Measurements from ENCODE around the gene OLFM1. TPM values are rescaled to one million over a fixed set of nuclear protein-coding genes. Genes with fewer than 3 reads are reported as not detected.
A peak's percentile ranks its signal among the peaks of the same experiment; 100 is the strongest.
"Not testable (repeated sequence)": the region's sequence is repeated elsewhere in the genome, so short reads cannot be mapped to it uniquely, and the experiment has no call there.

OLFM1 gene
- total and polyA plus RNA-seq, 5 donors from 2014 or later: not detected

DNA sequence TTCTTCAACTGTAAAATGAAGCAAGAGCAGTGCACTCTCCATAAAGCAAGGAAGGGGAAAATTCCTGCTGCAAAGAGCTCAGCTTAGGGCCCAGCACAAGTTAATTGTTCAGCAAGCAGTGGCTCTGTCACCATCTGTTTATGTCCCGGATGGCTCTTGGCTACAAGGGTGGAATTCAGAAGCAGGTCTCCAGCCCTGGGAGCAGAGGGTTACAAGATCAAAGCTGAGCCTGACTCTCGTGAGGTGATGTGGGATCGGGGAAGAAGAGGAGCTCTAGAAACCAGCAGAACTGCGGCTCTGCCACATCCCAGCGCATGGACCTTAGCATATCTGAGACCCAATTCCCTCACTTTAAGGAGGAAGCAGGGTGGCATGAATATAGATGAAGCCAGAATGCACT lies 25.2 kb upstream of the OLFM1 start:
- H3K36me3 Mint-ChIP-seq: no peaks in the 10 kb centered on the region
- Histone ChIP-seq H3K9me3 (ENCODE audit: control insufficient read depth in 2 of 2, low read length in 2 of 2) (peaks cover 0 to 8% of the 10 kb centered on the region in 2 experiments), H3K27me3 (ENCODE audit: control insufficient read depth, insufficient read depth, low read length) (no peaks in the 10 kb centered on the region), H3K27ac (ENCODE audit: insufficient read depth, low read length, poor library complexity, severe bottlenecking) (no peak overlapping the region), H3K4me3 (ENCODE audit: low read depth, low read length) (no peak overlapping the region), H3K4me1 (ENCODE audit: control insufficient read depth, insufficient read depth, low read length, poor library complexity, severe bottlenecking) (no peaks in the 10 kb centered on the region), H3K36me3 (ENCODE audit: control insufficient read depth, insufficient read depth, low read length) (no peaks in the 10 kb centered on the region)
- ATAC-seq (ENCODE audit: low read depth in 2 of 2) (no peak), DNase-seq (no peak)
- no peak overlapping the region for H3K27ac Mint-ChIP-seq
- peaks cover 0 to 19% (median 4%) of the 10 kb centered on the region in 7 donors for H3K9me3 Mint-ChIP-seq
- H3K4me3 Mint-ChIP-seq: no peak overlapping the region
- peaks cover under 1% of the 10 kb centered on the region for H3K27me3 Mint-ChIP-seq
- no peaks in the 10 kb centered on the region for H3K4me1 Mint-ChIP-seq

GRCh38 chr9:135063466-135063865 lies 24.0 kb upstream of the OLFM1 start:
- peaks cover 0 to 19% (median 4%) of the 10 kb centered on the region in 7 donors for H3K9me3 Mint-ChIP-seq
- H3K27ac ChIP-seq (ENCODE audit: insufficient read depth, low read length, poor library complexity, severe bottlenecking); H3K4me1 Mint-ChIP-seq; H3K27me3 ChIP-seq (ENCODE audit: control insufficient read depth, insufficient read depth, low read length); H3K4me3 Mint-ChIP-seq; ATAC-seq (ENCODE audit: low read depth in 2 of 2); H3K4me3 ChIP-seq (ENCODE audit: low read depth, low read length); H3K27ac Mint-ChIP-seq; DNase-seq; H3K36me3 Mint-ChIP-seq; H3K27me3 Mint-ChIP-seq; H3K36me3 ChIP-seq (ENCODE audit: control insufficient read depth, insufficient read depth, low read length); H3K9me3 ChIP-seq (ENCODE audit: control insufficient read depth in 2 of 2, low read length in 2 of 2); H3K4me1 ChIP-seq (ENCODE audit: control insufficient read depth, insufficient read depth, low read length, poor library complexity, severe bottlenecking): not testable (repeated sequence)

DNA sequence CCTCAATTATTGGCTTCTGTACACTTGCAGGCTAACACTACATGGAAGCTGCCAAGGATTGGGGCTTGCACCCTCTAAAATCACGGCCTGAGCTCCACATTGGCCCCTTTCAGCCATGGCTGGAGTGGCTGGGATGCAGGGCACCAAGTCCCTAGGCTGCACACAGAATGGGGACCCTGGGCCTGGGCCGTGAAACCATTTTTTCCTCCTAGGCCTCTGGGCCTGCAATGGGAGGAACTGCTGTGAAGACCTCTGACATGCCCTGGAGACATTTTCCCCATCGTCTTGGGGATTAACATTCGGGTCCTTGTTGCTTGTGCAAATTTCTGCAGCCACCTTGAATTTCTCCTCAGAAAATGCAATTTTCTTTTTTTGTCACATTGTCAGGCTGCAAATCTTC lies 23.6 kb upstream of the OLFM1 start:
- not testable (repeated sequence) for H3K27me3 Mint-ChIP-seq; H3K4me3 ChIP-seq (ENCODE audit: low read depth, low read length); H3K4me3 Mint-ChIP-seq; H3K36me3 Mint-ChIP-seq; H3K4me1 Mint-ChIP-seq; H3K27me3 ChIP-seq (ENCODE audit: control insufficient read depth, insufficient read depth, low read length); H3K4me1 ChIP-seq (ENCODE audit: control insufficient read depth, insufficient read depth, low read length, poor library complexity, severe bottlenecking); ATAC-seq (ENCODE audit: low read depth in 2 of 2); H3K9me3 ChIP-seq (ENCODE audit: control insufficient read depth in 2 of 2, low read length in 2 of 2); DNase-seq; H3K27ac ChIP-seq (ENCODE audit: insufficient read depth, low read length, poor library complexity, severe bottlenecking); H3K36me3 ChIP-seq (ENCODE audit: control insufficient read depth, insufficient read depth, low read length); H3K27ac Mint-ChIP-seq
- peaks cover 0 to 19% (median 4%) of the 10 kb centered on the region in 7 donors for H3K9me3 Mint-ChIP-seq

- Histone ChIP-seq H3K4me3 (ENCODE audit: low read depth, low read length) (no peak overlapping the region), H3K27ac (ENCODE audit: insufficient read depth, low read length, poor library complexity, severe bottlenecking) (no peak overlapping the region), H3K9me3 (ENCODE audit: control insufficient read depth in 2 of 2, low read length in 2 of 2) (peaks cover 0 to 8% of the 10 kb centered on the region in 2 experiments), H3K27me3 (ENCODE audit: control insufficient read depth, insufficient read depth, low read length) (no peaks in the 10 kb centered on the region), H3K4me1 (ENCODE audit: control insufficient read depth, insufficient read depth, low read length, poor library complexity, severe bottlenecking) (no peaks in the 10 kb centered on the region), H3K36me3 (ENCODE audit: control insufficient read depth, insufficient read depth, low read length) (no peaks in the 10 kb centered on the region)
- Mint-ChIP-seq H3K27me3 (no peaks in the 10 kb centered on the region), H3K36me3 (no peaks in the 10 kb centered on the region), H3K4me3 (no peak overlapping the region), H3K4me1 (no peaks in the 10 kb centered on the region), H3K27ac (no peak overlapping the region), H3K9me3 (peaks cover 0 to 19% (median 4%) of the 10 kb centered on the region in 7 donors)
- no peak for DNase-seq
- no peak for ATAC-seq (ENCODE audit: low read depth in 2 of 2)
These were observed 22.3 kb upstream of the OLFM1 start for GRCh38 chr9:135065151-135065550.

GRCh38 chr9:135065804-135066203 lies 21.7 kb upstream of the OLFM1 start:
- Histone ChIP-seq H3K9me3 (ENCODE audit: control insufficient read depth in 2 of 2, low read length in 2 of 2) (peaks cover 0 to 8% of the 10 kb centered on the region in 2 experiments), H3K4me1 (ENCODE audit: control insufficient read depth, insufficient read depth, low read length, poor library complexity, severe bottlenecking) (no peaks in the 10 kb centered on the region), H3K36me3 (ENCODE audit: control insufficient read depth, insufficient read depth, low read length) (no peaks in the 10 kb centered on the region), H3K27me3 (ENCODE audit: control insufficient read depth, insufficient read depth, low read length) (no peaks in the 10 kb centered on the region), H3K27ac (ENCODE audit: insufficient read depth, low read length, poor library complexity, severe bottlenecking) (no peak overlapping the region), H3K4me3 (ENCODE audit: low read depth, low read length) (no peak overlapping the region)
- no peak for ATAC-seq (ENCODE audit: low read depth in 2 of 2)
- no peak overlapping the region for H3K27ac Mint-ChIP-seq
- peaks cover 0 to 19% (median 4%) of the 10 kb centered on the region in 7 donors for H3K9me3 Mint-ChIP-seq
- no peak overlapping the region for H3K4me3 Mint-ChIP-seq
- H3K36me3 Mint-ChIP-seq: no peaks in the 10 kb centered on the region
- peaks cover under 1% of the 10 kb centered on the region for H3K27me3 Mint-ChIP-seq
- H3K4me1 Mint-ChIP-seq: no peaks in the 10 kb centered on the region
- DNase-seq: no peak

DNA sequence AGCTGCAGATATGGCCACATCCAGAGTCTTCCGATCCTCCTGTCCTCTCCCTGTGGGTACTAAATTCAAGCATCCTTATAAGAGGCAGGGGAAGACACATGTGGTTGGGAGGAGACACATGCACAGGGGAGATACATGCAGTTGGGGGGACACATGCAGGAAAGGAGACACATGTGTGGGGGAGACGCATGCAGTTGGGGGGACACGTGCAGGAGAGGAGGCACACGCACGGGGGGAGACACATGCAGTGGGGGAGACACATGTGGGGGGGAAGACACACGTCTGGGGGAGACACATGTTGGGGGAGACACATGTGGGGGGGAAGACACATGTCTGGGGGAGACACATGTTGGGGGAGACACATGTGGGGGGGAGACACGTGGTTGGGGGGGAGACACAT lies 21.2 kb upstream of the OLFM1 start:
- no peaks in the 10 kb centered on the region for H3K4me1 Mint-ChIP-seq
- DNase-seq (no peak), ATAC-seq (ENCODE audit: low read depth in 2 of 2) (no peak)
- no peaks in the 10 kb centered on the region for H3K36me3 Mint-ChIP-seq
- Histone ChIP-seq H3K27me3 (ENCODE audit: control insufficient read depth, insufficient read depth, low read length) (no peaks in the 10 kb centered on the region), H3K36me3 (ENCODE audit: control insufficient read depth, insufficient read depth, low read length) (no peaks in the 10 kb centered on the region), H3K9me3 (ENCODE audit: control insufficient read depth in 2 of 2, low read length in 2 of 2) (peaks cover 0 to 8% of the 10 kb centered on the region in 2 experiments), H3K27ac (ENCODE audit: insufficient read depth, low read length, poor library complexity, severe bottlenecking) (no peak overlapping the region), H3K4me1 (ENCODE audit: control insufficient read depth, insufficient read depth, low read length, poor library complexity, severe bottlenecking) (no peaks in the 10 kb centered on the region), H3K4me3 (ENCODE audit: low read depth, low read length) (no peak overlapping the region)
- no peak overlapping the region for H3K4me3 Mint-ChIP-seq
- peaks cover 4% of the 10 kb centered on the region for H3K27me3 Mint-ChIP-seq
- no peak overlapping the region for H3K27ac Mint-ChIP-seq
- H3K9me3 Mint-ChIP-seq: peaks cover 0 to 19% (median 4%) of the 10 kb centered on the region in 7 donors

DNA sequence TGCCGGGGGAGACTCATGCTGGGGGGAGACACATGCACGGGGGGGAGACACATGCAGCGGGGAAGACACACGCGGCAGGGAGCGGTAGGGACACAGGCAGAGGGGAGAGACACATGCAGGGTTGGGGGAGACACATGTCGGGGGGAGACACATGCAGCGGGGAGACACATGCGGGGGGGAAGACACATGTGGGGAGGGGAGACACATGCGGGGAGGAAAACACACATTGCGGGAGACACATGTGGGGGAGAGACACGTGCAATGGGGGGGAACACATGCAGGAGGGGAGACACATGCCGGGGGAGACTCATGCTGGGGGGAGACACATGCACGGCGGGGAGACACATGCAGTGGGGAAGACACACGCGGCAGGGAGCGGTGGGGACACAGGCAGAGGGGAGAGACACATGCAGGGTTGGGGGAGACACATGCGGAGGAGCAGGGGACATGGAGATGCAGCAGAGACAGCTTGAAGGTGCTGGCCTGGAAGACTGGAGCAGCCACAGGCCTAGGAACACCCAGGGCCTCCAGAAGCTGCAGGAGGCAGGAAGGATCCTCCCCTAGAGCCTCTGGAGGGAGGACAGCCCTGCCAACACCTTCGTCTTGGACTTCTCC lies 20.3 kb upstream of the OLFM1 start:
- no peak for DNase-seq
- no peaks in the 10 kb centered on the region for H3K4me1 ChIP-seq (ENCODE audit: control insufficient read depth, insufficient read depth, low read length, poor library complexity, severe bottlenecking)
- H3K36me3 ChIP-seq (ENCODE audit: control insufficient read depth, insufficient read depth, low read length): no peaks in the 10 kb centered on the region
- Mint-ChIP-seq H3K9me3 (peaks cover 0 to 19% (median 4%) of the 10 kb centered on the region in 7 donors), H3K36me3 (no peaks in the 10 kb centered on the region), H3K4me3 (no peak overlapping the region), H3K27ac (no peak overlapping the region), H3K4me1 (no peaks in the 10 kb centered on the region), H3K27me3 (peaks cover 4% of the 10 kb centered on the region)
- H3K9me3 ChIP-seq (ENCODE audit: control insufficient read depth in 2 of 2, low read length in 2 of 2): peaks cover 0 to 8% of the 10 kb centered on the region in 2 experiments
- H3K27ac ChIP-seq (ENCODE audit: insufficient read depth, low read length, poor library complexity, severe bottlenecking): no peak overlapping the region
- no peak overlapping the region for H3K4me3 ChIP-seq (ENCODE audit: low read depth, low read length)
- no peaks in the 10 kb centered on the region for H3K27me3 ChIP-seq (ENCODE audit: control insufficient read depth, insufficient read depth, low read length)
- no peak for ATAC-seq (ENCODE audit: low read depth in 2 of 2)

- H3K36me3 ChIP-seq (ENCODE audit: control insufficient read depth, insufficient read depth, low read length): no peaks in the 10 kb centered on the region
- H3K27ac ChIP-seq (ENCODE audit: insufficient read depth, low read length, poor library complexity, severe bottlenecking): no peak overlapping the region
- no peak overlapping the region for H3K4me3 Mint-ChIP-seq
- H3K27ac Mint-ChIP-seq: peak overlapping the region in 1 of 3 donors; percentile 20
- H3K9me3 ChIP-seq (ENCODE audit: control insufficient read depth in 2 of 2, low read length in 2 of 2): peaks cover 0 to under 1% of the 10 kb centered on the region in 2 experiments
- H3K27me3 ChIP-seq (ENCODE audit: control insufficient read depth, insufficient read depth, low read length): no peaks in the 10 kb centered on the region
- H3K4me1 Mint-ChIP-seq: no peaks in the 10 kb centered on the region
- peaks cover 4% of the 10 kb centered on the region for H3K27me3 Mint-ChIP-seq
- H3K9me3 Mint-ChIP-seq: peaks cover 0 to 9% (median 4%) of the 10 kb centered on the region in 7 donors
- no peaks in the 10 kb centered on the region for H3K4me1 ChIP-seq (ENCODE audit: control insufficient read depth, insufficient read depth, low read length, poor library complexity, severe bottlenecking)
- no peak for ATAC-seq (ENCODE audit: low read depth in 2 of 2)
- H3K36me3 Mint-ChIP-seq: no peaks in the 10 kb centered on the region
- H3K4me3 ChIP-seq (ENCODE audit: low read depth, low read length): no peak overlapping the region
- no peak for DNase-seq
These were observed 18.6 kb upstream of the OLFM1 start for GRCh38 chr9:135068776-135069415.

All from CD4-positive, CD25-positive, alpha-beta regulatory T cell (primary cell).